IMR-90 (cell line): ENCODE data around the gene COA5.

Experiments
- CTCF ChIP-seq: conservative IDR thresholded peaks from 2 replicates; pipeline ENCODE4 v1.5.1; 2012; ENCODE audit warnings: mild to moderate bottlenecking, low read depth, low read length, improper control_type of control experiment
- ELK1 ChIP-seq: fragments of 150-350 bp; IDR thresholded peaks from 2 replicates; pipeline ENCODE4 v1.6.1; 2016; ENCODE audit warnings: low read depth, mild to moderate bottlenecking, low read length, moderate library complexity, borderline replicate concordance
- NFE2L2 ChIP-seq: fragments of 150-350 bp; IDR thresholded peaks from 2 replicates; pipeline ENCODE4 v1.6.1; 2016; ENCODE audit warnings: low read depth, mild to moderate bottlenecking, low read length
- POLR2A ChIP-seq: IDR thresholded peaks from 2 replicates; pipeline ENCODE4 v1.6.1; 2012; ENCODE audit warnings: mild to moderate bottlenecking, low read depth, low read length
- RAD21 ChIP-seq: IDR thresholded peaks from 2 replicates; pipeline ENCODE4 v1.6.1; 2012; ENCODE audit warnings: low read length, improper control_type of control experiment

GRCh38 chr2:98552499-98553179, 55.7 kb downstream of the COA5 start:
- TF ChIP-seq NFE2L2 (no peak; the same call in none of the 2 replicates), RAD21 (no peak), CTCF (no peak), ELK1 (no peak), POLR2A (no peak)
